GM18867 (cell line): Measurements from ENCODE around the gene TRPV2.
A peak's percentile ranks its signal among the peaks of the same experiment; 100 is the strongest.
"Not testable (repeated sequence)": the region's sequence is repeated elsewhere in the genome, so short reads cannot be mapped to it uniquely, and the experiment has no call there.

Experiments
- ATAC-seq: cut with Tn5 transposase; IDR thresholded peaks from one replicate; pipeline ENCODE4 v1.9.1; 2021; ENCODE audit warnings: mild to moderate bottlenecking, moderate library complexity; ENCODE audit not compliant: unreplicated experiment

The TRPV2 gene

GRCh38 chr17:16435925-16436886 lies 20.8 kb downstream of the TRPV2 start:
- ATAC-seq = no peak

- ATAC-seq = no peak
Measured at GRCh38 chr17:16437083-16437482, 21.7 kb downstream of the TRPV2 start.

- ATAC-seq = peak; percentile 6
Measured at GRCh38 chr17:16438173-16438556, 22.8 kb downstream of the TRPV2 start.

- peak; percentile 82 for ATAC-seq
Measured at GRCh38 chr17:16438557-16439302, 23.4 kb downstream of the TRPV2 start.

- ATAC-seq = peak; percentile 5
Measured at GRCh38 chr17:16439303-16439791, 24.0 kb downstream of the TRPV2 start.

GRCh38 chr17:16439811-16440351 lies 24.5 kb downstream of the TRPV2 start:
- ATAC-seq = no peak

- ATAC-seq = not testable (repeated sequence)
Measured at GRCh38 chr17:16440354-16440753, 25.0 kb downstream of the TRPV2 start.

- no peak for ATAC-seq
Measured at GRCh38 chr17:16440901-16441629, 25.7 kb downstream of the TRPV2 start.

- no peak for ATAC-seq
Measured at GRCh38 chr17:16442141-16442540, 26.8 kb downstream of the TRPV2 start.

GRCh38 chr17:16442594-16443510 lies 27.5 kb downstream of the TRPV2 start:
- ATAC-seq = no peak

- no peak for ATAC-seq
Measured at GRCh38 chr17:16443511-16444257, 28.3 kb downstream of the TRPV2 start.

GRCh38 chr17:16444258-16444886 lies 29.0 kb downstream of the TRPV2 start:
- no peak for ATAC-seq

GRCh38 chr17:16446338-16446983 lies 31.1 kb downstream of the TRPV2 start:
- no peak for ATAC-seq

- no peak for ATAC-seq
Measured at GRCh38 chr17:16447676-16448075, 32.3 kb downstream of the TRPV2 start.

- ATAC-seq = no peak
Measured at GRCh38 chr17:16448490-16448889, 33.1 kb downstream of the TRPV2 start.

GRCh38 chr17:16449121-16449570 lies 33.8 kb downstream of the TRPV2 start:
- no peak for ATAC-seq

GRCh38 chr17:16450028-16450427 lies 34.7 kb downstream of the TRPV2 start:
- no peak for ATAC-seq

GRCh38 chr17:16452268-16452667 lies 36.9 kb downstream of the TRPV2 start:
- ATAC-seq = not testable (repeated sequence)
